ENCODE data around the gene SPATA7. TPM values are rescaled to one million over a fixed set of nuclear protein-coding genes. Genes with fewer than 3 reads are reported as not detected.

Gene SPATA7
- total and polyA plus RNA-seq, 9 of the 15 experiments (the other 6 are each of a cell fraction or from before 2014, with no cell fraction given), result 0.80 to 3.3 (median 2.5) TPM

DNA sequence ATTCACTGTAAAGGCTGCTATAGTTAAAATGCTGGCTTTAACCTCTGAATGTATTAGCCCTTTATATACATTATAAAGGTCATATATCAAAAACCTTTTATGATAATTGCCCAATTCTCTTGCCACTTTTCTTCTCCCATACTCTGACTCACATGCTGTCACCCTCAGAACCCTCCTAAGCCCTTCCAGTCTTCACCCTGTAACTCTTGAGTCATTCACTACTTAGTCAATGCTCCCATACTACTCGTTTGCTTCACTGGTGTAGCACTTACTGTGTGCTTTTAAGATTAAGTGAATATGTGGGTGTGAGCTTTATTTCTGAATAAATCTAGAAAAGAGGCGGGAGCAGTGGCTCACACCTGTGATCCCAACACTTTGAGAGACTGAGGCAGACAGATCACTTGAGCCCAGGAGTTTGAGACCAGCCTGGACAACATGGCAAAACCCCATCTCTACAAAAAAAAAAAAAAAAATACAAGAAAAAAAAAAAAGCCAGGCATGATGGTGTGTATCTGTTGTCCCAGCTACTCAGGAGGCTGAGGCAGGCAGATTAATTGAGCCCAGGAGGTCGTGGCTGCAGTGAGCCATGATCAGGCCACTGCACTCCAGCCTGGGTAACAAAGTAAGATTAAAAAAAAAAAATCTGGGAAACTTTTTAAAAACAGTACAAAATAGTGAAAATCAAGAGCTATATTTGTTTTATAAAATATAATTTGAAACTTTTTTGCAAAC, 37.6 kb downstream of the SPATA7 start (continued):
- TF ChIP-seq, protein P1, sequence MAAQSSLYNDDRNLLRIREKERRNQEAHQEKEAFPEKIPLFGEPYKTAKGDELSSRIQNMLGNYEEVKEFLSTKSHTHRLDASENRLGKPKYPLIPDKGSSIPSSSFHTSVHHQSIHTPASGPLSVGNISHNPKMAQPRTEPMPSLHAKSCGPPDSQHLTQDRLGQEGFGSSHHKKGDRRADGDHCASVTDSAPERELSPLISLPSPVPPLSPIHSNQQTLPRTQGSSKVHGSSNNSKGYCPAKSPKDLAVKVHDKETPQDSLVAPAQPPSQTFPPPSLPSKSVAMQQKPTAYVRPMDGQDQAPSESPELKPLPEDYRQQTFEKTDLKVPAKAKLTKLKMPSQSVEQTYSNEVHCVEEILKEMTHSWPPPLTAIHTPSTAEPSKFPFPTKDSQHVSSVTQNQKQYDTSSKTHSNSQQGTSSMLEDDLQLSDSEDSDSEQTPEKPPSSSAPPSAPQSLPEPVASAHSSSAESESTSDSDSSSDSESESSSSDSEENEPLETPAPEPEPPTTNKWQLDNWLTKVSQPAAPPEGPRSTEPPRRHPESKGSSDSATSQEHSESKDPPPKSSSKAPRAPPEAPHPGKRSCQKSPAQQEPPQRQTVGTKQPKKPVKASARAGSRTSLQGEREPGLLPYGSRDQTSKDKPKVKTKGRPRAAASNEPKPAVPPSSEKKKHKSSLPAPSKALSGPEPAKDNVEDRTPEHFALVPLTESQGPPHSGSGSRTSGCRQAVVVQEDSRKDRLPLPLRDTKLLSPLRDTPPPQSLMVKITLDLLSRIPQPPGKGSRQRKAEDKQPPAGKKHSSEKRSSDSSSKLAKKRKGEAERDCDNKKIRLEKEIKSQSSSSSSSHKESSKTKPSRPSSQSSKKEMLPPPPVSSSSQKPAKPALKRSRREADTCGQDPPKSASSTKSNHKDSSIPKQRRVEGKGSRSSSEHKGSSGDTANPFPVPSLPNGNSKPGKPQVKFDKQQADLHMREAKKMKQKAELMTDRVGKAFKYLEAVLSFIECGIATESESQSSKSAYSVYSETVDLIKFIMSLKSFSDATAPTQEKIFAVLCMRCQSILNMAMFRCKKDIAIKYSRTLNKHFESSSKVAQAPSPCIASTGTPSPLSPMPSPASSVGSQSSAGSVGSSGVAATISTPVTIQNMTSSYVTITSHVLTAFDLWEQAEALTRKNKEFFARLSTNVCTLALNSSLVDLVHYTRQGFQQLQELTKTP (IDR thresholded peaks at IDR 0.05; ENCODE audit: low read depth in 1 of 2, partially characterized antibody in 2 of 2), result no peak
- TF ChIP-seq IFI16 (CRISPR knock-in tag; IDR thresholded peaks at IDR 0.05) (no peak), RHOXF2B (CRISPR knock-in tag; conservative IDR thresholded peaks at IDR 0.05) (no peak), RNF2 (IDR thresholded peaks at IDR 0.05) (no peak), E2F3 (CRISPR knock-in tag; IDR thresholded peaks at IDR 0.05) (no peak), ELF2 (CRISPR knock-in tag; IDR thresholded peaks at IDR 0.05) (no peak), ETV6 (IDR thresholded peaks at IDR 0.05; ENCODE audit: borderline replicate concordance in 1 of 2, low read depth in 2 of 2, low read length in 1 of 2) (no peak), ETV6 (CRISPR knock-in tag; IDR thresholded peaks at IDR 0.05; ENCODE audit: borderline replicate concordance) (no peak), SLC30A9 (CRISPR knock-in tag; IDR thresholded peaks at IDR 0.05) (no peak)
- TF ChIP-seq, protein P2, sequence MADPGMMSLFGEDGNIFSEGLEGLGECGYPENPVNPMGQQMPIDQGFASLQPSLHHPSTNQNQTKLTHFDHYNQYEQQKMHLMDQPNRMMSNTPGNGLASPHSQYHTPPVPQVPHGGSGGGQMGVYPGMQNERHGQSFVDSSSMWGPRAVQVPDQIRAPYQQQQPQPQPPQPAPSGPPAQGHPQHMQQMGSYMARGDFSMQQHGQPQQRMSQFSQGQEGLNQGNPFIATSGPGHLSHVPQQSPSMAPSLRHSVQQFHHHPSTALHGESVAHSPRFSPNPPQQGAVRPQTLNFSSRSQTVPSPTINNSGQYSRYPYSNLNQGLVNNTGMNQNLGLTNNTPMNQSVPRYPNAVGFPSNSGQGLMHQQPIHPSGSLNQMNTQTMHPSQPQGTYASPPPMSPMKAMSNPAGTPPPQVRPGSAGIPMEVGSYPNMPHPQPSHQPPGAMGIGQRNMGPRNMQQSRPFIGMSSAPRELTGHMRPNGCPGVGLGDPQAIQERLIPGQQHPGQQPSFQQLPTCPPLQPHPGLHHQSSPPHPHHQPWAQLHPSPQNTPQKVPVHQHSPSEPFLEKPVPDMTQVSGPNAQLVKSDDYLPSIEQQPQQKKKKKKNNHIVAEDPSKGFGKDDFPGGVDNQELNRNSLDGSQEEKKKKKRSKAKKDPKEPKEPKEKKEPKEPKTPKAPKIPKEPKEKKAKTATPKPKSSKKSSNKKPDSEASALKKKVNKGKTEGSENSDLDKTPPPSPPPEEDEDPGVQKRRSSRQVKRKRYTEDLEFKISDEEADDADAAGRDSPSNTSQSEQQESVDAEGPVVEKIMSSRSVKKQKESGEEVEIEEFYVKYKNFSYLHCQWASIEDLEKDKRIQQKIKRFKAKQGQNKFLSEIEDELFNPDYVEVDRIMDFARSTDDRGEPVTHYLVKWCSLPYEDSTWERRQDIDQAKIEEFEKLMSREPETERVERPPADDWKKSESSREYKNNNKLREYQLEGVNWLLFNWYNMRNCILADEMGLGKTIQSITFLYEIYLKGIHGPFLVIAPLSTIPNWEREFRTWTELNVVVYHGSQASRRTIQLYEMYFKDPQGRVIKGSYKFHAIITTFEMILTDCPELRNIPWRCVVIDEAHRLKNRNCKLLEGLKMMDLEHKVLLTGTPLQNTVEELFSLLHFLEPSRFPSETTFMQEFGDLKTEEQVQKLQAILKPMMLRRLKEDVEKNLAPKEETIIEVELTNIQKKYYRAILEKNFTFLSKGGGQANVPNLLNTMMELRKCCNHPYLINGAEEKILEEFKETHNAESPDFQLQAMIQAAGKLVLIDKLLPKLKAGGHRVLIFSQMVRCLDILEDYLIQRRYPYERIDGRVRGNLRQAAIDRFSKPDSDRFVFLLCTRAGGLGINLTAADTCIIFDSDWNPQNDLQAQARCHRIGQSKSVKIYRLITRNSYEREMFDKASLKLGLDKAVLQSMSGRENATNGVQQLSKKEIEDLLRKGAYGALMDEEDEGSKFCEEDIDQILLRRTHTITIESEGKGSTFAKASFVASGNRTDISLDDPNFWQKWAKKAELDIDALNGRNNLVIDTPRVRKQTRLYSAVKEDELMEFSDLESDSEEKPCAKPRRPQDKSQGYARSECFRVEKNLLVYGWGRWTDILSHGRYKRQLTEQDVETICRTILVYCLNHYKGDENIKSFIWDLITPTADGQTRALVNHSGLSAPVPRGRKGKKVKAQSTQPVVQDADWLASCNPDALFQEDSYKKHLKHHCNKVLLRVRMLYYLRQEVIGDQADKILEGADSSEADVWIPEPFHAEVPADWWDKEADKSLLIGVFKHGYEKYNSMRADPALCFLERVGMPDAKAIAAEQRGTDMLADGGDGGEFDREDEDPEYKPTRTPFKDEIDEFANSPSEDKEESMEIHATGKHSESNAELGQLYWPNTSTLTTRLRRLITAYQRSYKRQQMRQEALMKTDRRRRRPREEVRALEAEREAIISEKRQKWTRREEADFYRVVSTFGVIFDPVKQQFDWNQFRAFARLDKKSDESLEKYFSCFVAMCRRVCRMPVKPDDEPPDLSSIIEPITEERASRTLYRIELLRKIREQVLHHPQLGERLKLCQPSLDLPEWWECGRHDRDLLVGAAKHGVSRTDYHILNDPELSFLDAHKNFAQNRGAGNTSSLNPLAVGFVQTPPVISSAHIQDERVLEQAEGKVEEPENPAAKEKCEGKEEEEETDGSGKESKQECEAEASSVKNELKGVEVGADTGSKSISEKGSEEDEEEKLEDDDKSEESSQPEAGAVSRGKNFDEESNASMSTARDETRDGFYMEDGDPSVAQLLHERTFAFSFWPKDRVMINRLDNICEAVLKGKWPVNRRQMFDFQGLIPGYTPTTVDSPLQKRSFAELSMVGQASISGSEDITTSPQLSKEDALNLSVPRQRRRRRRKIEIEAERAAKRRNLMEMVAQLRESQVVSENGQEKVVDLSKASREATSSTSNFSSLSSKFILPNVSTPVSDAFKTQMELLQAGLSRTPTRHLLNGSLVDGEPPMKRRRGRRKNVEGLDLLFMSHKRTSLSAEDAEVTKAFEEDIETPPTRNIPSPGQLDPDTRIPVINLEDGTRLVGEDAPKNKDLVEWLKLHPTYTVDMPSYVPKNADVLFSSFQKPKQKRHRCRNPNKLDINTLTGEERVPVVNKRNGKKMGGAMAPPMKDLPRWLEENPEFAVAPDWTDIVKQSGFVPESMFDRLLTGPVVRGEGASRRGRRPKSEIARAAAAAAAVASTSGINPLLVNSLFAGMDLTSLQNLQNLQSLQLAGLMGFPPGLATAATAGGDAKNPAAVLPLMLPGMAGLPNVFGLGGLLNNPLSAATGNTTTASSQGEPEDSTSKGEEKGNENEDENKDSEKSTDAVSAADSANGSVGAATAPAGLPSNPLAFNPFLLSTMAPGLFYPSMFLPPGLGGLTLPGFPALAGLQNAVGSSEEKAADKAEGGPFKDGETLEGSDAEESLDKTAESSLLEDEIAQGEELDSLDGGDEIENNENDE (IDR thresholded peaks at IDR 0.05; ENCODE audit: low read depth, low read length), result no peak
- TF ChIP-seq, protein P3, sequence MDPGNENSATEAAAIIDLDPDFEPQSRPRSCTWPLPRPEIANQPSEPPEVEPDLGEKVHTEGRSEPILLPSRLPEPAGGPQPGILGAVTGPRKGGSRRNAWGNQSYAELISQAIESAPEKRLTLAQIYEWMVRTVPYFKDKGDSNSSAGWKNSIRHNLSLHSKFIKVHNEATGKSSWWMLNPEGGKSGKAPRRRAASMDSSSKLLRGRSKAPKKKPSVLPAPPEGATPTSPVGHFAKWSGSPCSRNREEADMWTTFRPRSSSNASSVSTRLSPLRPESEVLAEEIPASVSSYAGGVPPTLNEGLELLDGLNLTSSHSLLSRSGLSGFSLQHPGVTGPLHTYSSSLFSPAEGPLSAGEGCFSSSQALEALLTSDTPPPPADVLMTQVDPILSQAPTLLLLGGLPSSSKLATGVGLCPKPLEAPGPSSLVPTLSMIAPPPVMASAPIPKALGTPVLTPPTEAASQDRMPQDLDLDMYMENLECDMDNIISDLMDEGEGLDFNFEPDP (CRISPR knock-in tag; IDR thresholded peaks at IDR 0.05), result no peak
